ENCODE measurements around the gene HMGN2. TPM values are rescaled to one million over a fixed set of nuclear protein-coding genes. Genes with fewer than 3 reads are reported as not detected.

HMGN2 gene
- total and polyA plus RNA-seq, 12 donors = 118 to 483 (median 308) TPM

DNA sequence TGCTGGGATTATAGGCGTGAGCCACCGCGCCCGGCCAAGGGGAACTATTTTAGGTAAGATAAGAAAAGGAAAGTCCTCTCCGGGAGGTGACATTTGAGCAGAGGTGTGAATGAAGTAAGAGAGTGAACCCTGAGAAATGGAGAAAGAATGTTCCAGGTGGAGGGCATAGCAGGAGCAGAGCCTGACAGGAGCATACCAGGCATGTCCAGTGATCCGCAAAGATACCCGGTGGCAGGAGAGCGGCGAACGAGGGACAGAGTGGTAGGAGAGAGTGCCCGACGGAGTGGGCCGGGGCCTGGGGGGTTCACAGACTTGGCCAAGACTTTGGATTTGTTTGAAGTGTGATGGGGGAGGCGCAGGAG, 49.4 kb downstream of the HMGN2 start:
- H3K27me3 ChIP-seq = no peaks in the 10 kb centered on the region

DNA sequence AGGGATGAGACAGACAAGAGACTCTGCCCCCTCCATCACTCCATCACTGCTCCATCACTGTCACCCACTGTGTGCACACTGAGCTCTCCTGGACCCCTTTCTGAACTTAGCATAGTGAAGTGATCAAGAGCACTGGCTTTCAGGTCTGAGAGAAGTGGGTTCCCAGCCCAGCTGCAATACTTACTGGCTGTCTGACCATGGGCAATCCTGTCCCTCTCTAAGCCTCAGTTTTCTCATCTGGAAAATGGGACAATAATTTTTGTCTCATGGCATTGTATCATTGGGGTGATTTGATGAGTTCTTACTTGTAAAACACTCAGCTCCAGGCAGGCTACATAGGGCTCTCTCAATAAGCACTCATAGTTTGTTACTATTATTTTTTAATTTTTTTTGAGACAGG, 49.8 kb downstream of the HMGN2 start:
- Histone ChIP-seq H3K27me3 (no peaks in the 10 kb centered on the region), H3K27ac (no peak overlapping the region), H3K4me1 (replicated peaks in 1 of 2) (no peaks in the 10 kb centered on the region), H3K9me3 (replicated peaks in 1 of 3) (no peaks in the 10 kb centered on the region), H3K4me3 (no peak overlapping the region), H3K36me3 (replicated peaks in 1 of 2) (no peaks in the 10 kb centered on the region)
- TF ChIP-seq, protein P1, sequence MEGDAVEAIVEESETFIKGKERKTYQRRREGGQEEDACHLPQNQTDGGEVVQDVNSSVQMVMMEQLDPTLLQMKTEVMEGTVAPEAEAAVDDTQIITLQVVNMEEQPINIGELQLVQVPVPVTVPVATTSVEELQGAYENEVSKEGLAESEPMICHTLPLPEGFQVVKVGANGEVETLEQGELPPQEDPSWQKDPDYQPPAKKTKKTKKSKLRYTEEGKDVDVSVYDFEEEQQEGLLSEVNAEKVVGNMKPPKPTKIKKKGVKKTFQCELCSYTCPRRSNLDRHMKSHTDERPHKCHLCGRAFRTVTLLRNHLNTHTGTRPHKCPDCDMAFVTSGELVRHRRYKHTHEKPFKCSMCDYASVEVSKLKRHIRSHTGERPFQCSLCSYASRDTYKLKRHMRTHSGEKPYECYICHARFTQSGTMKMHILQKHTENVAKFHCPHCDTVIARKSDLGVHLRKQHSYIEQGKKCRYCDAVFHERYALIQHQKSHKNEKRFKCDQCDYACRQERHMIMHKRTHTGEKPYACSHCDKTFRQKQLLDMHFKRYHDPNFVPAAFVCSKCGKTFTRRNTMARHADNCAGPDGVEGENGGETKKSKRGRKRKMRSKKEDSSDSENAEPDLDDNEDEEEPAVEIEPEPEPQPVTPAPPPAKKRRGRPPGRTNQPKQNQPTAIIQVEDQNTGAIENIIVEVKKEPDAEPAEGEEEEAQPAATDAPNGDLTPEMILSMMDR (IDR thresholded peaks at IDR 0.05) = no peak
- no peak for TF ChIP-seq POLR2A (IDR thresholded peaks at IDR 0.05)
- no peak for DNase-seq
- intact Hi-C loops (cut with DNase I) = no loop called here

More for the DNA sequence above, 49.4 kb downstream of the HMGN2 start:
- Histone ChIP-seq H3K4me3 (no peak overlapping the region), H3K9me3 (replicated peaks in 1 of 3) (no peaks in the 10 kb centered on the region), H3K27ac (no peak overlapping the region), H3K4me1 (replicated peaks in 1 of 2) (no peaks in the 10 kb centered on the region), H3K36me3 (replicated peaks in 1 of 2) (no peaks in the 10 kb centered on the region)
- WGBS, 4 donors = 72 to 74% (median 73%) methylated on average over 14 of the region's 14 CpGs
- no peak for TF ChIP-seq POLR2A (IDR thresholded peaks at IDR 0.05)
- TF ChIP-seq, protein P1 (IDR thresholded peaks at IDR 0.05) = no peak
- DNase-seq = no peak
- intact Hi-C loops (cut with DNase I) = no loop called here

DNA sequence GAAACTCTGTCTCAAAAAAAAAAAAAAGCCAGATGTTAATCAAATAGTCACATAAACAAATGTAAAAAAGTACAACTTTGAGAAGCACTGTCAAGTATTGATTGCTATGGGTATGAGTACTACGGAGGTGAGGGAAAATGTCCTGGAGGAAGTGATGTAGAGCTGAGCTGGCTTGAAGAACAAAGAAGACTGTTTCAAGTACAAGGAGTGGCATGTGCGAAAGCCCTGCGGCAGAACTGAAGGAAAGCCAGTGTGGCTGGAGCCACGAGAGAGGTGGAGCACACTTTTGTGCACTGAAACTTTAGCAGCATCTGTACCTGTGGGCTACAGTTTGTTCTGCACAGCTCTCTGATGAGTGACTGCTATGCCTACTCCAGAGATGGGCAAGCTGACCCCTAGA, 51.9 kb downstream of the HMGN2 start:
- Histone ChIP-seq H3K9me3 (replicated peaks in 1 of 3) (no peaks in the 10 kb centered on the region), H3K36me3 (replicated peaks in 1 of 2) (no peaks in the 10 kb centered on the region), H3K27me3 (no peaks in the 10 kb centered on the region), H3K4me3 (no peak overlapping the region), H3K27ac (no peak overlapping the region), H3K4me1 (replicated peaks in 1 of 2) (no peaks in the 10 kb centered on the region)
- TF ChIP-seq, protein P1 (IDR thresholded peaks at IDR 0.05) = no peak
- TF ChIP-seq POLR2A (IDR thresholded peaks at IDR 0.05) = no peak
- 70 to 83% (median 78%) methylated on average over 4 of the region's 4 CpGs for WGBS, 4 donors
- DNase-seq = no peak
- intact Hi-C loops (cut with DNase I) = no loop called here

Other genes starting within 250 kb of the HMGN2 start
- gene CEP85, start 238.2 kb upstream of the HMGN2 start, total RNA-seq = 10 to 100 TPM in 1 of 9 donors, 1 to 10 TPM in 8; 2.6 to 16.4 (median 5.8) TPM
- 1 to 10 TPM; 2.5 to 6.1 (median 3.1) TPM for gene CEP85, start 238.2 kb upstream of the HMGN2 start, polyA plus RNA-seq
- 100 to 1,000 TPM in 3 of 9 donors, 10 to 100 TPM in 6; 21.0 to 123 (median 72.5) TPM for gene SH3BGRL3, start 192.4 kb upstream of the HMGN2 start, total RNA-seq
- gene SH3BGRL3, start 192.4 kb upstream of the HMGN2 start, polyA plus RNA-seq = 100 to 1,000 TPM; 178 to 350 (median 321) TPM
- 10 to 100 TPM in 6 of 9 donors, 1 to 10 TPM in 3; 5.3 to 28.5 (median 13.3) TPM for gene UBXN11, start 165.8 kb upstream of the HMGN2 start, total RNA-seq
- gene UBXN11, start 165.8 kb upstream of the HMGN2 start, polyA plus RNA-seq = 100 to 1,000 TPM in 1 of 3 donors, 10 to 100 TPM in 1, 1 to 10 TPM in 1; 5.9 to 154 (median 53.1) TPM
- gene CD52, start 154.5 kb upstream of the HMGN2 start, total RNA-seq = 1 to 10 TPM in 7 of 9 donors, not detected in 2; 2.5 to 8.9 (median 4.5) TPM
- gene CD52, start 154.5 kb upstream of the HMGN2 start, polyA plus RNA-seq = 100 to 1,000 TPM in 1 of 3 donors, 10 to 100 TPM in 2; 13.6 to 239 (median 14.1) TPM
- under 1 TPM in 1 of 9 donors, not detected in 8; 0.17 TPM for gene CRYBG2, start 118.3 kb upstream of the HMGN2 start, total RNA-seq
- under 1 TPM in 2 of 3 donors, not detected in 1; 0.20 to 0.48 TPM for gene CRYBG2, start 118.3 kb upstream of the HMGN2 start, polyA plus RNA-seq
- under 1 TPM in 1 of 9 donors, not detected in 8; 0.25 TPM for gene ZNF683, start 99.7 kb upstream of the HMGN2 start, total RNA-seq
- gene ZNF683, start 99.7 kb upstream of the HMGN2 start, polyA plus RNA-seq = under 1 TPM in 2 of 3 donors, not detected in 1; 0.20 to 0.24 TPM
- 1 to 10 TPM in 1 of 9 donors, under 1 TPM in 2, not detected in 6; 0.23 to 1.2 (median 0.72) TPM for gene LIN28A, start 61.6 kb upstream of the HMGN2 start, total RNA-seq
- gene LIN28A, start 61.6 kb upstream of the HMGN2 start, polyA plus RNA-seq = not detected
- 10 to 100 TPM; 33.2 to 64.9 (median 44.1) TPM for gene DHDDS, start 40.1 kb upstream of the HMGN2 start, total RNA-seq
- gene DHDDS, start 40.1 kb upstream of the HMGN2 start, polyA plus RNA-seq = 10 to 100 TPM; 24.0 to 77.2 (median 31.5) TPM
- gene RPS6KA1, start 57.3 kb downstream of the HMGN2 start, total RNA-seq = 10 to 100 TPM; 37.7 to 51.5 (median 40.4) TPM
- gene RPS6KA1, start 57.3 kb downstream of the HMGN2 start, polyA plus RNA-seq = 10 to 100 TPM; 17.1 to 45.8 (median 28.4) TPM
- 10 to 100 TPM; 28.6 to 90.3 (median 55.6) TPM for gene ARID1A, start 223.6 kb downstream of the HMGN2 start, total RNA-seq
- 10 to 100 TPM; 11.3 to 33.7 (median 24.5) TPM for gene ARID1A, start 223.6 kb downstream of the HMGN2 start, polyA plus RNA-seq